K562 (cell line): ENCODE measurements around the gene FAM162B.

ENCODE experiments used
- CBFA2T2 ChIP-seq: fragments of 450-650 bp; conservative IDR thresholded peaks from 2 replicates; pipeline ENCODE4 v1.6.1; 2017; ENCODE audit warnings: mild to moderate bottlenecking
- EGR1 ChIP-seq: fragments of 450-650 bp; conservative IDR thresholded peaks from 2 replicates; pipeline ENCODE4 v1.6.1; 2017; ENCODE audit warnings: mild to moderate bottlenecking
- GATA2 ChIP-seq: sonication (generic); formaldehyde crosslinking; IDR thresholded peaks from 2 replicates; pipeline ENCODE4 v1.4.0; 2020; ENCODE audit warnings: mild to moderate bottlenecking, missing genetic modification reagents
- POLR2AphosphoS5 ChIP-seq: IDR thresholded peaks from 2 replicates; pipeline ENCODE4 v1.6.1; 2011; ENCODE audit warnings: mild to moderate bottlenecking, low read depth, low read length, moderate library complexity; ENCODE audit not compliant: control insufficient read depth, insufficient read depth
- RCOR1 ChIP-seq, 2 experiments: IDR thresholded peaks; 2 replicates each; pipeline ENCODE4 v1.6.1; 2012; ENCODE audit warnings: low read depth in 2 of 2, low read length in 2 of 2, borderline replicate concordance in 1 of 2, improper control_type of control experiment in 1 of 2
- SAFB2 ChIP-seq: fragments of 200-400 bp; formaldehyde crosslinking; IDR thresholded peaks from 2 replicates; pipeline ENCODE4 v1.6.1; 2018; ENCODE audit warnings: borderline replicate concordance, low read length, low read depth, moderate library complexity; ENCODE audit not compliant: severe bottlenecking
- SMC3 ChIP-seq: conservative IDR thresholded peaks from 2 replicates; pipeline ENCODE4 v1.6.1; 2011; ENCODE audit warnings: low read depth, low read length, improper control_type of control experiment; ENCODE audit not compliant: insufficient read depth
- SPI1 ChIP-seq: IDR thresholded peaks from 2 replicates; pipeline ENCODE4 v1.6.1; 2011; ENCODE audit warnings: low read depth, low read length, control low read depth, borderline replicate concordance
- TF ChIP-seq, protein P1 (sequence below), 3 experiments: IDR thresholded peaks in 2 of 3; conservative IDR thresholded peaks in 1 of 3; 2 replicates each; pipeline ENCODE4 v1.5.1; 2011 to 2012; ENCODE audit warnings: low read length in 3 of 3, mild to moderate bottlenecking in 3 of 3, control low read depth in 2 of 3, improper control_type of control experiment in 1 of 3, inconsistent platforms in 1 of 3, low read depth in 1 of 3, mixed read lengths in 1 of 3, moderate library complexity in 1 of 3; ENCODE audit not compliant: insufficient read depth in 2 of 3
- TF ChIP-seq, protein P2 (sequence below): fragments of 250-450 bp; sonication (Bioruptor Pico); IDR thresholded peaks from 2 replicates; pipeline ENCODE4 v1.5.0; 2021; ENCODE audit warnings: mild to moderate bottlenecking, borderline replicate concordance

- TF ChIP-seq CBFA2T2: no peak
- no peak for TF ChIP-seq POLR2AphosphoS5
- TF ChIP-seq EGR1: no peak
- TF ChIP-seq GATA2 (CRISPR knock-in tag): no peak
- TF ChIP-seq SPI1: no peak
- TF ChIP-seq, protein P1, sequence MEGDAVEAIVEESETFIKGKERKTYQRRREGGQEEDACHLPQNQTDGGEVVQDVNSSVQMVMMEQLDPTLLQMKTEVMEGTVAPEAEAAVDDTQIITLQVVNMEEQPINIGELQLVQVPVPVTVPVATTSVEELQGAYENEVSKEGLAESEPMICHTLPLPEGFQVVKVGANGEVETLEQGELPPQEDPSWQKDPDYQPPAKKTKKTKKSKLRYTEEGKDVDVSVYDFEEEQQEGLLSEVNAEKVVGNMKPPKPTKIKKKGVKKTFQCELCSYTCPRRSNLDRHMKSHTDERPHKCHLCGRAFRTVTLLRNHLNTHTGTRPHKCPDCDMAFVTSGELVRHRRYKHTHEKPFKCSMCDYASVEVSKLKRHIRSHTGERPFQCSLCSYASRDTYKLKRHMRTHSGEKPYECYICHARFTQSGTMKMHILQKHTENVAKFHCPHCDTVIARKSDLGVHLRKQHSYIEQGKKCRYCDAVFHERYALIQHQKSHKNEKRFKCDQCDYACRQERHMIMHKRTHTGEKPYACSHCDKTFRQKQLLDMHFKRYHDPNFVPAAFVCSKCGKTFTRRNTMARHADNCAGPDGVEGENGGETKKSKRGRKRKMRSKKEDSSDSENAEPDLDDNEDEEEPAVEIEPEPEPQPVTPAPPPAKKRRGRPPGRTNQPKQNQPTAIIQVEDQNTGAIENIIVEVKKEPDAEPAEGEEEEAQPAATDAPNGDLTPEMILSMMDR (IDR thresholded peaks at IDR 0.05 in 2 of 3, conservative IDR thresholded peaks at IDR 0.05 in 1 of 3; ENCODE audit: insufficient read depth in 2 of 3, low read depth in 1 of 3, low read length in 3 of 3): no peak
- TF ChIP-seq SMC3: no peak
- no peak for TF ChIP-seq SAFB2
- TF ChIP-seq, protein P2, sequence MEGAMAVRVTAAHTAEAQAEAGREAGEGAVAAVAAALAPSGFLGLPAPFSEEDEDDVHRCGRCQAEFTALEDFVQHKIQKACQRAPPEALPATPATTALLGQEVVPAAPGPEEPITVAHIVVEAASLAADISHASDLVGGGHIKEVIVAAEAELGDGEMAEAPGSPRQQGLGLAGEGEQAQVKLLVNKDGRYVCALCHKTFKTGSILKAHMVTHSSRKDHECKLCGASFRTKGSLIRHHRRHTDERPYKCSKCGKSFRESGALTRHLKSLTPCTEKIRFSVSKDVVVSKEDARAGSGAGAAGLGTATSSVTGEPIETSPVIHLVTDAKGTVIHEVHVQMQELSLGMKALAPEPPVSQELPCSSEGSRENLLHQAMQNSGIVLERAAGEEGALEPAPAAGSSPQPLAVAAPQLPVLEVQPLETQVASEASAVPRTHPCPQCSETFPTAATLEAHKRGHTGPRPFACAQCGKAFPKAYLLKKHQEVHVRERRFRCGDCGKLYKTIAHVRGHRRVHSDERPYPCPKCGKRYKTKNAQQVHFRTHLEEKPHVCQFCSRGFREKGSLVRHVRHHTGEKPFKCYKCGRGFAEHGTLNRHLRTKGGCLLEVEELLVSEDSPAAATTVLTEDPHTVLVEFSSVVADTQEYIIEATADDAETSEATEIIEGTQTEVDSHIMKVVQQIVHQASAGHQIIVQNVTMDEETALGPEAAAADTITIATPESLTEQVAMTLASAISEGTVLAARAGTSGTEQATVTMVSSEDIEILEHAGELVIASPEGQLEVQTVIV (CRISPR knock-in tag): no peak
- no peak for TF ChIP-seq RCOR1 (IDR thresholded peaks at IDR 0.05; ENCODE audit: borderline replicate concordance in 1 of 2, low read depth in 2 of 2, low read length in 2 of 2)
Measured at GRCh38 chr6:116764961-116765841, at the start of gene FAM162B.
